Esophagus squamous epithelium (tissue), 4 donors: ENCODE results near the gene CABP1.

Experiments used
- CTCF ChIP-seq, 6 experiments: fragments of 450-650 bp in 4 of 6; fragments of 200-600 bp in 2 of 6; sonication (generic) in 2 of 6; IDR thresholded peaks; one replicate each; pipeline ENCODE4 v1.5.1; 2016 to 2019; ENCODE audit warnings: antibody characterized with exemption in 6 of 6, mild to moderate bottlenecking in 4 of 6, moderate library complexity in 4 of 6
- POLR2A ChIP-seq, 4 donors: fragments of 450-650 bp; IDR thresholded peaks; one replicate each; pipeline ENCODE4 v1.6.1; 2017; ENCODE audit warnings: antibody characterized with exemption in 4 of 4, mild to moderate bottlenecking in 4 of 4, moderate library complexity in 3 of 4

GRCh38 chr12:120697344-120697743, 56.9 kb downstream of the CABP1 start:
- TF ChIP-seq CTCF (IDR thresholded peaks at IDR 0.05) (no peak), POLR2A (IDR thresholded peaks at IDR 0.05) (no peak)
